Keratinocyte (primary cell): Measurements from ENCODE around the gene NNAT. TPM values are rescaled to one million over a fixed set of nuclear protein-coding genes. Genes with fewer than 3 reads are reported as not detected.

Experiments
- DNase-seq: peaks from one replicate; pipeline ENCODE4 v3.0.0-alpha.2; 2011; ENCODE audit warnings: low read depth, missing footprints, low spot score
- FAIRE-seq: peaks from 2 replicates; lab custom pipeline; 2011; peaks lifted over from hg19 to GRCh38; lab: Jason Lieb, UNC
- H2AFZ ChIP-seq: 2 replicates; pipeline ENCODE4 v1.6.0; 2012; ENCODE audit warnings: low read length, control low read depth, inconsistent platforms; ENCODE audit not compliant: control insufficient read depth
- H3K27ac ChIP-seq: 2 replicates; pipeline ENCODE4 v1.5.1; 2011; ENCODE audit warnings: low read length; ENCODE audit not compliant: control insufficient read depth, insufficient read depth
- H3K27me3 ChIP-seq: 3 replicates; pipeline ENCODE4 v1.6.0; 2011; ENCODE audit warnings: low read length; ENCODE audit not compliant: control insufficient read depth, insufficient read depth; ENCODE audit errors: extremely low read depth
- H3K36me3 ChIP-seq, 2 experiments: 2 replicates in 1 of 2; 3 replicates in 1 of 2; pipeline ENCODE4 v1.5.1; 2011; ENCODE audit warnings: low read length in 2 of 2, mild to moderate bottlenecking in 1 of 2; ENCODE audit not compliant: control insufficient read depth in 2 of 2, insufficient read depth in 2 of 2; ENCODE audit errors: extremely low read depth in 1 of 2
- H3K4me1 ChIP-seq: 3 replicates; pipeline ENCODE4 v1.5.1; 2011; ENCODE audit warnings: low read length; ENCODE audit not compliant: control insufficient read depth, insufficient read depth; ENCODE audit errors: extremely low read depth
- H3K4me2 ChIP-seq: 3 replicates; pipeline ENCODE4 v1.6.0; 2011; ENCODE audit warnings: low read depth, low read length; ENCODE audit not compliant: control insufficient read depth, insufficient read depth; ENCODE audit errors: extremely low read depth
- H3K4me3 ChIP-seq, 3 experiments: fragments of 200-600 bp in 1 of 3; sonication (generic) in 1 of 3; 2 replicates in 2 of 3; 3 replicates in 1 of 3; pipeline ENCODE4 v1.5.1; 2011 to 2016; ENCODE audit warnings: low read length in 3 of 3, mild to moderate bottlenecking in 3 of 3, control low read depth in 2 of 3, inconsistent platforms in 1 of 3, low read depth in 1 of 3, mixed read lengths in 1 of 3, mixed run types in 1 of 3, moderate library complexity in 1 of 3; ENCODE audit not compliant: control insufficient read depth in 2 of 3, insufficient read depth in 2 of 3; ENCODE audit errors: extremely low read depth in 1 of 3
- H3K79me2 ChIP-seq: 2 replicates; pipeline ENCODE4 v1.6.0; 2012; ENCODE audit warnings: low read length; ENCODE audit not compliant: control insufficient read depth, insufficient read depth
- H3K9ac ChIP-seq: 3 replicates; pipeline ENCODE4 v1.6.0; 2011; ENCODE audit warnings: low read length; ENCODE audit not compliant: control insufficient read depth, insufficient read depth; ENCODE audit errors: extremely low read depth
- H3K9me1 ChIP-seq: 3 replicates; pipeline ENCODE4 v1.6.0; 2011; ENCODE audit warnings: low read length; ENCODE audit not compliant: control insufficient read depth, insufficient read depth; ENCODE audit errors: extremely low read depth
- H3K9me3 ChIP-seq: 2 replicates; pipeline ENCODE4 v1.5.1; 2012; ENCODE audit warnings: low read depth, low read length; ENCODE audit not compliant: control insufficient read depth
- H4K20me1 ChIP-seq: 3 replicates; pipeline ENCODE4 v1.6.0; 2011; ENCODE audit warnings: low read length; ENCODE audit not compliant: control insufficient read depth, insufficient read depth; ENCODE audit errors: extremely low read depth
- EZH2 ChIP-seq: IDR thresholded peaks from one replicate; pipeline ENCODE4 v1.6.1; 2012; ENCODE audit warnings: inconsistent platforms, mild to moderate bottlenecking, low read length, moderate library complexity
- dilution Hi-C: fragments of 300-500 bp; cut with MboI; formaldehyde crosslinking; loops from one replicate; pipeline ENCODE4 v1.7.0; 2020; ENCODE audit warnings: low sequenced_read_pairs; ENCODE audit not compliant: extremely low pct_ligation_motif_present
- polyA plus RNA-seq, 5 experiments: library from polyadenylated mRNA; depleted of rRNA in 3 of 5; stranded (reverse) in 3 of 5; stranded (forward) in 1 of 5; unstranded in 1 of 5; fragments of >200 nt; gene quantifications; 1 replicate in 1 of 5; 2 replicates in 3 of 5; 3 replicates in 1 of 5; pipeline versions ENCODE4 v1.2.1 to v1.2.3, GENCODE V29; 2011 to 2012; ENCODE audit warnings: missing spikeins in 2 of 5, low read depth in 1 of 5, low replicate concordance in 1 of 5
- TF ChIP-seq, protein P1 (sequence below), 3 experiments: IDR thresholded peaks in 1 of 3; conservative IDR thresholded peaks in 1 of 3; optimal IDR thresholded peaks in 1 of 3; 2 replicates in 2 of 3; 3 replicates in 1 of 3; pipeline versions ENCODE3 to v1.5.1; 2011; ENCODE audit warnings: low read length in 3 of 3, mild to moderate bottlenecking in 3 of 3, moderate library complexity in 2 of 3, control low read depth in 1 of 3, inconsistent platforms in 1 of 3; ENCODE audit not compliant: insufficient read depth in 2 of 3; ENCODE audit errors: extremely low read depth in 1 of 3

The NNAT gene
- polyA plus RNA-seq, 1 donor (not counting 4 experiments of a cell fraction or from before 2014, with no cell fraction given): 0.79 TPM

DNA sequence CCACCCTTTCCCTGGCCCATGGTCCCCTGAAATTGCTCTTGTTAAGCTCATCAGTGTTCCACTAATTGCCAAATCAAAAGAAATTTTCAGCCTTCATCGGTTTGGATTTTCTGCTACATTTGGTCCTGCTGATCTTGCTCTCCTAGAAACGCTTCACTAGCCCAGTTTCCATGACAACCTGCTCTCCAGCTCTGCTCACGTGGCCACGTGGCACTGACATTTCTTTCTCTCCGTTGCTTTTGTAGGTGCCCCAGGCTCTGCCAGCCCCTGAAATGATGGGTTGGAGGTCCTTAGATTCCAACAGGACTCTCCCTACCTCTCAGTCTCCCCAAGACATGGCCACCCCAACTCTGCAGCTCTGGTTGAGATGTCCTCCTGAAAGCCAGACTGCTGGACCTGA is 45.8 kb upstream of the NNAT start:
- peaks cover 18% of the 10 kb centered on the region for H3K27me3 ChIP-seq
- H4K20me1 ChIP-seq: no peaks in the 10 kb centered on the region
- no peaks in the 10 kb centered on the region for H3K79me2 ChIP-seq
- H3K9me3 ChIP-seq: no peaks in the 10 kb centered on the region
- H3K36me3 ChIP-seq: no peaks in the 10 kb centered on the region
- no peak overlapping the region for H2AFZ ChIP-seq
- H3K4me2 ChIP-seq: no peak overlapping the region
- TF ChIP-seq EZH2: no peak
- TF ChIP-seq, protein P1, sequence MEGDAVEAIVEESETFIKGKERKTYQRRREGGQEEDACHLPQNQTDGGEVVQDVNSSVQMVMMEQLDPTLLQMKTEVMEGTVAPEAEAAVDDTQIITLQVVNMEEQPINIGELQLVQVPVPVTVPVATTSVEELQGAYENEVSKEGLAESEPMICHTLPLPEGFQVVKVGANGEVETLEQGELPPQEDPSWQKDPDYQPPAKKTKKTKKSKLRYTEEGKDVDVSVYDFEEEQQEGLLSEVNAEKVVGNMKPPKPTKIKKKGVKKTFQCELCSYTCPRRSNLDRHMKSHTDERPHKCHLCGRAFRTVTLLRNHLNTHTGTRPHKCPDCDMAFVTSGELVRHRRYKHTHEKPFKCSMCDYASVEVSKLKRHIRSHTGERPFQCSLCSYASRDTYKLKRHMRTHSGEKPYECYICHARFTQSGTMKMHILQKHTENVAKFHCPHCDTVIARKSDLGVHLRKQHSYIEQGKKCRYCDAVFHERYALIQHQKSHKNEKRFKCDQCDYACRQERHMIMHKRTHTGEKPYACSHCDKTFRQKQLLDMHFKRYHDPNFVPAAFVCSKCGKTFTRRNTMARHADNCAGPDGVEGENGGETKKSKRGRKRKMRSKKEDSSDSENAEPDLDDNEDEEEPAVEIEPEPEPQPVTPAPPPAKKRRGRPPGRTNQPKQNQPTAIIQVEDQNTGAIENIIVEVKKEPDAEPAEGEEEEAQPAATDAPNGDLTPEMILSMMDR (optimal IDR thresholded peaks at IDR 0.05 in 1 of 3, IDR thresholded peaks at IDR 0.05 in 1 of 3, conservative IDR thresholded peaks at IDR 0.05 in 1 of 3; ENCODE audit: extremely low read depth in 1 of 3, insufficient read depth in 2 of 3, low read length in 3 of 3): no peak
- H3K9me1 ChIP-seq: no peaks in the 10 kb centered on the region
- dilution Hi-C loops: loop anchor here (25.0 kb wide), 1 partner anchor 213 kb away; the partner anchor contains the start of gene GHRH
- H3K4me3 ChIP-seq: no peak overlapping the region
- DNase-seq: no peak
- H3K9ac ChIP-seq: no peak overlapping the region
- no peak overlapping the region for H3K27ac ChIP-seq
- FAIRE-seq: no peak
- no peaks in the 10 kb centered on the region for H3K4me1 ChIP-seq

DNA sequence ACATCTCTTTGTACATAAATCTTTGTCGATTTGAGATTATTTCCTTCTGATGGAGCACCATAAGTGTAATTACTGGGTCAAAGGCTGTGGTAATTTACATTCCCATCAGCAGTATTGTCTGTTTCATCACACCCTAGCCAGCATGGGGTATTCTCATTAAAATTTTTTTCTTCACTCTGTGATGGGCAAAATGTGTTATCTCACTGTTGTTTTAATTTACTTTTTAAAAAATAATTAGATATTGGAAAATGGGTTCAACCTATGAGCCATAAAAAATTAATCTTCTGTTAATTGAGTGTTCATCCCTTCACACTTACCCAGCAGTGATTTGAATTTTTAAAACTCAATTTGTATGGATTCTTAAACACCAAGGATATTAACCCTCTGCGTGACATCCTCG is 44.0 kb upstream of the NNAT start:
- no peaks in the 10 kb centered on the region for H3K9me3 ChIP-seq
- dilution Hi-C loops: loop anchor here (25.0 kb wide), 1 partner anchor 215 kb away; the partner anchor contains the start of gene GHRH

More for the DNA sequence above, 44.0 kb upstream of the NNAT start:
- Histone ChIP-seq H3K4me3 (no peak overlapping the region), H3K4me2 (no peak overlapping the region), H3K79me2 (no peaks in the 10 kb centered on the region), H3K27me3 (peaks cover 18% of the 10 kb centered on the region), H3K36me3 (no peaks in the 10 kb centered on the region), H3K27ac (no peak overlapping the region), H3K9me1 (no peaks in the 10 kb centered on the region), H4K20me1 (no peaks in the 10 kb centered on the region), H2AFZ (no peak overlapping the region), H3K9ac (no peak overlapping the region), H3K4me1 (no peaks in the 10 kb centered on the region)
- DNase-seq: no peak
- TF ChIP-seq EZH2: no peak
- TF ChIP-seq, protein P1 (optimal IDR thresholded peaks at IDR 0.05 in 1 of 3, IDR thresholded peaks at IDR 0.05 in 1 of 3, conservative IDR thresholded peaks at IDR 0.05 in 1 of 3; ENCODE audit: extremely low read depth in 1 of 3, insufficient read depth in 2 of 3, low read length in 3 of 3): no peak
- no peak for FAIRE-seq
